PC-9 (cell line): ENCODE results near the gene SGPL1. TPM values are rescaled to one million over a fixed set of nuclear protein-coding genes. Genes with fewer than 3 reads are reported as not detected.
"Not testable (repeated sequence)": the region's sequence is repeated elsewhere in the genome, so short reads cannot be mapped to it uniquely, and the experiment has no call there.

Experiments used
- BruUV-seq: library from RNA; stranded (reverse); fragments of 400-500 nt; replicated peaks from 2 replicates; lab custom pipeline; 2021; lab: Mats Ljungman, UMichigan
- CTCF ChIA-PET: fragments of 300-600 bp; sonication (Branson Sonifier 250); formaldehyde crosslinking; loops from one replicate; lab custom pipeline; 2022; ENCODE audit warnings: antibody characterized with exemption; lab: Charles Lee
- POLR2A ChIA-PET: fragments of 300-600 bp; sonication (Branson Sonifier 250); formaldehyde crosslinking; loops from one replicate; lab custom pipeline; 2022; ENCODE audit warnings: antibody characterized with exemption; ENCODE audit not compliant: unreplicated experiment; lab: Charles Lee
- DNase-seq, 2 experiments: peaks; one replicate each; pipeline versions ENCODE4 v3.0.0 to v3.0.0-alpha.2; 2015 to 2022; ENCODE audit warnings: mixed read lengths in 1 of 2
- H2AFZ ChIP-seq: fragments of 200-600 bp; sonication (generic); 2 replicates; pipeline ENCODE4 v1.8.1; 2017; ENCODE audit warnings: antibody characterized with exemption
- H3F3A ChIP-seq: fragments of 200-600 bp; sonication (generic); 2 replicates; pipeline ENCODE4 v1.8.1; 2017; ENCODE audit warnings: antibody characterized with exemption, mild to moderate bottlenecking, low read depth; ENCODE audit not compliant: insufficient read depth
- H3K27ac ChIP-seq: fragments of 200-600 bp; sonication (generic); 2 replicates; pipeline ENCODE4 v1.6.1; 2016; ENCODE audit warnings: mixed run types
- H3K27me3 ChIP-seq: fragments of 200-600 bp; sonication (generic); 2 replicates; pipeline ENCODE4 v1.6.1; 2016; ENCODE audit warnings: low read depth, mixed run types; ENCODE audit not compliant: insufficient read depth
- H3K36me3 ChIP-seq: fragments of 200-600 bp; sonication (generic); 2 replicates; pipeline ENCODE4 v1.6.1; 2016; ENCODE audit warnings: low read depth, mixed run types
- H3K4me1 ChIP-seq: fragments of 200-600 bp; sonication (generic); replicated peaks from 2 replicates; pipeline ENCODE4 v1.6.1; 2016; ENCODE audit warnings: mixed run types; ENCODE audit not compliant: insufficient read depth
- H3K4me2 ChIP-seq: fragments of 200-600 bp; sonication (generic); 2 replicates; pipeline ENCODE4 v1.6.1; 2017; ENCODE audit warnings: mixed run types
- H3K4me3 ChIP-seq: fragments of 200-600 bp; sonication (generic); 2 replicates; pipeline ENCODE4 v1.6.1; 2016; ENCODE audit warnings: mixed run types
- H3K79me2 ChIP-seq: fragments of 200-600 bp; sonication (generic); 2 replicates; pipeline ENCODE4 v1.6.1; 2017; ENCODE audit warnings: low read depth, mixed run types
- H3K9me2 ChIP-seq: fragments of 200-600 bp; sonication (generic); 2 replicates; pipeline ENCODE4 v1.8.1; 2017; ENCODE audit warnings: mild to moderate bottlenecking; ENCODE audit not compliant: insufficient read depth
- H3K9me3 ChIP-seq: fragments of 200-600 bp; sonication (generic); 2 replicates; pipeline ENCODE4 v1.8.1; 2016; ENCODE audit warnings: low read depth; ENCODE audit not compliant: insufficient read depth
- H4K20me1 ChIP-seq: fragments of 200-600 bp; sonication (generic); 2 replicates; pipeline ENCODE4 v1.8.1; 2017; ENCODE audit not compliant: insufficient read depth
- EZH2 ChIP-seq: fragments of 200-600 bp; sonication (generic); IDR thresholded peaks from 2 replicates; pipeline ENCODE4 v1.8.0; 2017; ENCODE audit warnings: antibody characterized with exemption, low read depth
- intact Hi-C: fragments of 100-400 bp; cut with micrococcal nuclease; formaldehyde crosslinking; loops from one replicate; pipeline ENCODE4 v1.10.0; 2022; ENCODE audit not compliant: unreplicated experiment
- total RNA-seq: library from RNA; stranded (reverse); gene quantifications from 2 replicates; pipeline ENCODE4 v1.2.3, GENCODE V29; 2021
- TF ChIP-seq, protein P1 (sequence below): fragments of 200-600 bp; sonication (generic); conservative IDR thresholded peaks from 2 replicates; pipeline ENCODE4 v1.6.1; 2017; ENCODE audit warnings: mixed run types, antibody characterized with exemption, mild to moderate bottlenecking, moderate library complexity

Gene SGPL1
- total RNA-seq, 1 experiment from 2014 or later: 96.9 TPM

DNA sequence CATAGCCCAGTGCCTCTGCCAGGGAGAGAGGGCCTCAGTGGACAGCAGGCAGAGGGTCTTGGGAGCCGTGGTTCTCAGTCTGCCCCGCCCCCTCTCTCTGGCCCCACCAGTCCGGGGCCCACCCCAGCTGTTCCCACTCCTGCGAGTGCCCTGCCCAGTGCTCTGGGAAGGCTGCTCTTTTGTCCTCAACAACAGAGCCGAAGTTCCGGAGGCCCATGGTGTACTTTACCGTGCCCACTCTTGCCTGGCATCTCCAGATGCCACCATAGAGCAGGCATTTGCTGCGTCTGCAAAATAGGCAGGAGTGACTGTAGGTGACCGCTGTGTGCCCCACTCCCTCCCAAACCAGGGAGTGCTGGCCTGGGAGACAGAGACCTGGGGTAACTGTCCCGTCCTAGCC, 101.9 kb downstream of the SGPL1 start:
- BruUV-seq: no TSS peak
- H3K4me3 ChIP-seq: no peak overlapping the region
- H3K9me2 ChIP-seq: no peaks in the 10 kb centered on the region
- intact Hi-C loops: no loop called here
- H3K27ac ChIP-seq: no peak overlapping the region
- peaks cover 8% of the 10 kb centered on the region; the same call in 1 of the 2 replicates for H3F3A ChIP-seq
- H4K20me1 ChIP-seq: no peaks in the 10 kb centered on the region
- H3K36me3 ChIP-seq: no peaks in the 10 kb centered on the region
- no peaks in the 10 kb centered on the region for H3K9me3 ChIP-seq
- H2AFZ ChIP-seq: no peak overlapping the region
- H3K4me1 ChIP-seq: peaks cover 17% of the 10 kb centered on the region
- CTCF ChIA-PET: no interaction called here
- TF ChIP-seq, protein P1, sequence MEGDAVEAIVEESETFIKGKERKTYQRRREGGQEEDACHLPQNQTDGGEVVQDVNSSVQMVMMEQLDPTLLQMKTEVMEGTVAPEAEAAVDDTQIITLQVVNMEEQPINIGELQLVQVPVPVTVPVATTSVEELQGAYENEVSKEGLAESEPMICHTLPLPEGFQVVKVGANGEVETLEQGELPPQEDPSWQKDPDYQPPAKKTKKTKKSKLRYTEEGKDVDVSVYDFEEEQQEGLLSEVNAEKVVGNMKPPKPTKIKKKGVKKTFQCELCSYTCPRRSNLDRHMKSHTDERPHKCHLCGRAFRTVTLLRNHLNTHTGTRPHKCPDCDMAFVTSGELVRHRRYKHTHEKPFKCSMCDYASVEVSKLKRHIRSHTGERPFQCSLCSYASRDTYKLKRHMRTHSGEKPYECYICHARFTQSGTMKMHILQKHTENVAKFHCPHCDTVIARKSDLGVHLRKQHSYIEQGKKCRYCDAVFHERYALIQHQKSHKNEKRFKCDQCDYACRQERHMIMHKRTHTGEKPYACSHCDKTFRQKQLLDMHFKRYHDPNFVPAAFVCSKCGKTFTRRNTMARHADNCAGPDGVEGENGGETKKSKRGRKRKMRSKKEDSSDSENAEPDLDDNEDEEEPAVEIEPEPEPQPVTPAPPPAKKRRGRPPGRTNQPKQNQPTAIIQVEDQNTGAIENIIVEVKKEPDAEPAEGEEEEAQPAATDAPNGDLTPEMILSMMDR: no peak
- TF ChIP-seq EZH2: no peak
- H3K27me3 ChIP-seq: peaks cover 55% of the 10 kb centered on the region
- no peaks in the 10 kb centered on the region for H3K79me2 ChIP-seq
- H3K4me2 ChIP-seq: no peak overlapping the region
- POLR2A ChIA-PET: no interaction called here
- DNase-seq: no peak

GRCh38 chr10:70918851-70919530, 103.2 kb downstream of the SGPL1 start:
- TF ChIP-seq EZH2: no peak
- TF ChIP-seq, protein P1: no peak
- no peak overlapping the region for H3K4me2 ChIP-seq
- no peak overlapping the region for H2AFZ ChIP-seq
- ChIA-PET CTCF (no interaction called here), POLR2A (no interaction called here)
- BruUV-seq: no TSS peak
- no peaks in the 10 kb centered on the region for H3K36me3 ChIP-seq
- H3K27me3 ChIP-seq: peaks cover 42% of the 10 kb centered on the region
- no peak overlapping the region for H3K4me3 ChIP-seq
- intact Hi-C loops: no loop called here
- DNase-seq: no peak
- H3K9me3 ChIP-seq: no peaks in the 10 kb centered on the region
- H4K20me1 ChIP-seq: no peaks in the 10 kb centered on the region
- H3F3A ChIP-seq: peaks cover 8% of the 10 kb centered on the region; the same call in 1 of the 2 replicates
- H3K4me1 ChIP-seq: peaks cover 26% of the 10 kb centered on the region
- H3K79me2 ChIP-seq: no peaks in the 10 kb centered on the region
- no peaks in the 10 kb centered on the region for H3K9me2 ChIP-seq
- no peak overlapping the region for H3K27ac ChIP-seq

DNA sequence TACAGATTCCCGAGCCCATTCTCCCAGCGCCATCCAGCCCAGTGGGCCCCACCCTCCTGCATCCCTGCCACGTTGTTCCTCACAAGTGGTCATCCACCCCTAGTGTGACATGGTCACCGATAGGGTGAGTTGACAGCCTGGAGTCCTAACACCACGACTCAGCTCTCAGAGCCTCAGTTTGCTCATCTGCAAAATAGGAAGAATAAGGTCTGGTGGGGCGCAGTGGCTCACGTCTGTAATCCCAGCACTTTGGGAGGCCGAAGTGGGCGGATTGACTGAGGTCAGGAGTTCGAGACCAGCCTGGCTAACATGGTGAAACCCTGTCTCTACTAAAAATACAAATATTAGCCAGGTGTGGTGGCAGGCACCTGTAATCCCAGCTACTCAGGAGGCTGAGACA, 104.2 kb downstream of the SGPL1 start:
- intact Hi-C loops: loop anchor here (1.0 to 5.0 kb wide), 3 partner anchors 105 to 371 kb away; partner anchors contain the start of gene SGPL1
- not testable (repeated sequence) for H4K20me1 ChIP-seq, H3K27ac ChIP-seq, H2AFZ ChIP-seq, H3K4me3 ChIP-seq, H3K79me2 ChIP-seq, H3K36me3 ChIP-seq, H3K4me2 ChIP-seq, H3K9me3 ChIP-seq, H3K9me2 ChIP-seq, H3F3A ChIP-seq, DNase-seq, BruUV-seq
- peaks cover 33% of the 10 kb centered on the region for H3K27me3 ChIP-seq
- ChIA-PET POLR2A (interaction anchor here (0.5 kb wide), 1 partner anchor 1872 kb away, joined by 11 read pairs; no protein-coding TSS in a partner anchor), CTCF (interaction anchor here (0.6 to 1.6 kb wide), 3 partner anchors 368 to 920 kb away, joined by 3 read pairs; no protein-coding TSS in a partner anchor)
- H3K4me1 ChIP-seq: peaks cover 27% of the 10 kb centered on the region
